ENCODE measurements around the gene GLRA2. TPM values are rescaled to one million over a fixed set of nuclear protein-coding genes. Genes with fewer than 3 reads are reported as not detected.
A peak's percentile ranks its signal among the peaks of the same experiment; 100 is the strongest.

The GLRA2 gene
- total RNA-seq, 6 experiments from 2014 or later, result not detected

- H3K9me3 Mint-ChIP-seq, result no peaks in the 10 kb centered on the region
- DNase-seq, result no peak
- H3K36me3 Mint-ChIP-seq (ENCODE audit: low read depth), result no peaks in the 10 kb centered on the region
- H3K4me3 Mint-ChIP-seq, result no peak overlapping the region
- TF ChIP-seq CTCF (IDR thresholded peaks at IDR 0.05), result no peak
- peaks cover 3% of the 10 kb centered on the region for H3K27me3 Mint-ChIP-seq (ENCODE audit: insufficient read depth)
- H3K4me1 Mint-ChIP-seq (ENCODE audit: low read depth), result no peaks in the 10 kb centered on the region
- H3K27ac Mint-ChIP-seq, result no peak overlapping the region
Observed at GRCh38 chrX:14700982-14701381, 171.6 kb downstream of the GLRA2 start.

GRCh38 chrX:14702145-14702544 is 172.8 kb downstream of the GLRA2 start:
- Mint-ChIP-seq H3K4me3 (no peak overlapping the region), H3K4me1 (ENCODE audit: low read depth) (no peaks in the 10 kb centered on the region), H3K36me3 (ENCODE audit: low read depth) (no peaks in the 10 kb centered on the region), H3K27ac (no peak overlapping the region), H3K9me3 (no peaks in the 10 kb centered on the region), H3K27me3 (ENCODE audit: insufficient read depth) (peaks cover 3% of the 10 kb centered on the region; the same call in 1 of the 2 replicates)
- no peak for TF ChIP-seq CTCF (IDR thresholded peaks at IDR 0.05)
- DNase-seq, result no peak

GRCh38 chrX:14712096-14712495 is 182.8 kb downstream of the GLRA2 start:
- Mint-ChIP-seq H3K27me3 (ENCODE audit: insufficient read depth) (no peaks in the 10 kb centered on the region), H3K4me1 (ENCODE audit: low read depth) (peaks cover 11% of the 10 kb centered on the region), H3K27ac (no peak overlapping the region), H3K9me3 (no peaks in the 10 kb centered on the region), H3K4me3 (no peak overlapping the region), H3K36me3 (ENCODE audit: low read depth) (no peaks in the 10 kb centered on the region)
- peak; percentile 46; the same call in 1 of the 2 replicates for TF ChIP-seq CTCF (IDR thresholded peaks at IDR 0.05)
- no peak for DNase-seq

- no peak for TF ChIP-seq CTCF (IDR thresholded peaks at IDR 0.05)
- Mint-ChIP-seq H3K27me3 (ENCODE audit: insufficient read depth) (no peaks in the 10 kb centered on the region), H3K36me3 (ENCODE audit: low read depth) (no peaks in the 10 kb centered on the region), H3K4me1 (ENCODE audit: low read depth) (peaks cover 3% of the 10 kb centered on the region), H3K27ac (no peak overlapping the region), H3K9me3 (no peaks in the 10 kb centered on the region), H3K4me3 (no peak overlapping the region)
- no peak for DNase-seq
Observed at GRCh38 chrX:14717949-14718348, 188.6 kb downstream of the GLRA2 start.

GRCh38 chrX:14718403-14718802 is 189.1 kb downstream of the GLRA2 start:
- DNase-seq, result no peak
- H3K27ac Mint-ChIP-seq, result no peak overlapping the region
- no peaks in the 10 kb centered on the region for H3K27me3 Mint-ChIP-seq (ENCODE audit: insufficient read depth)

More at GRCh38 chrX:14718403-14718802, 189.1 kb downstream of the GLRA2 start:
- Mint-ChIP-seq H3K9me3 (no peaks in the 10 kb centered on the region), H3K4me3 (no peak overlapping the region), H3K36me3 (ENCODE audit: low read depth) (no peaks in the 10 kb centered on the region), H3K4me1 (ENCODE audit: low read depth) (no peaks in the 10 kb centered on the region)
- TF ChIP-seq CTCF (IDR thresholded peaks at IDR 0.05), result no peak
